Activated CD8-positive, alpha-beta memory T cell treated with anti-CD3 and anti-CD28 coated beads for 36 hours (primary cell): ENCODE measurements around the gene PON1. TPM values are rescaled to one million over a fixed set of nuclear protein-coding genes. Genes with fewer than 3 reads are reported as not detected.

Source experiments
- CTCF ChIA-PET: fragments of 350-600 bp; sonication (Branson Sonifier 250); formaldehyde crosslinking; loops from one replicate; lab custom pipeline; 2021; ENCODE audit warnings: antibody characterized with exemption; lab: Charles Lee
- POLR2A ChIA-PET: fragments of 350-600 bp; sonication (Branson Sonifier 250); formaldehyde crosslinking; loops from one replicate; lab custom pipeline; 2021; ENCODE audit warnings: antibody characterized with exemption; lab: Charles Lee
- total RNA-seq, 2 experiments: library from RNA; stranded (reverse); gene quantifications; one replicate each; pipeline ENCODE4 v1.2.3, GENCODE V29; 2021

PON1 gene
- total RNA-seq: not detected

DNA sequence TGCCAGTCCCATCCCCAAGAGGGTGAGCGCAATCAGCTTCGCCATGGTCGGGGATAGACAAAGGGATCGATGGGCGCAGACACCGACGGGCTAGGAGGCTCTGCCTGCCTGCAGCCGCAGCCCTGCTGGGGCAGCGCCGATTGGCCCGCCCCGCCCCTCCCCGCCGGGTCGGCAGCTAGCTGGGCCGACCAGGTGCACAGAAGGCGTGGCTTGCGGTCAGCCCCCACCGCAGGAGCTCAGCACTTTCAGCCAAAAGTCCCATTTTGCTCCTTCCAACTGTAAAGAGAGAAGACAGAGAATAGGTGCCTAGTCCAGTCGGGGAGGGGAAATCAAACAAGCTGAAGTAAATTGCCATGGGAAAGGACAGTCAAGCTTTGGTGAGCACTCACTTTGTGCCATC, at the start of gene PON1:
TSS of gene PON1 (minus strand) at position 102 of the 400 bp plus-strand sequence. CDS start at position 45, 57 bp downstream.
- POLR2A ChIA-PET: no interaction called here
- CTCF ChIA-PET: no interaction called here

DNA sequence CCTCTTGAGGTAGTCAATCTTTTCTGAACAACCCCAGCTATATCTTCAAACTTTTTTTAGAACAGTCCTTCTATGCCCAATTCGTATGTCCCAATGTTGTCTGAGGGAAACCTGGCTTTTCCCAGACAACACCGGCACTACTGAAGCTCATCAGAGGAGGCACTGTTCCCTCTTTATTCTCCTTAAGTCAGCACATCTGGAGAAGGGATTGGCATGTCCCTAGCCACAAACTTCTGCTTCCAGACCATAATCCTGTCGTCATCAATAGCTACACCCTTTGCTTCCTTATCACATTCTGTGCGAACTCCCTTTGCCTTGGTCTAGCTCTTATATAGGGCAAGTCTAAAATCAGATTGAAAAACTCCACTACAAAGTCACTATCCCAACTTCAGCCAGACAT, 49.0 kb upstream of the PON1 start:
- POLR2A ChIA-PET: no interaction called here
- CTCF ChIA-PET: no interaction called here

DNA sequence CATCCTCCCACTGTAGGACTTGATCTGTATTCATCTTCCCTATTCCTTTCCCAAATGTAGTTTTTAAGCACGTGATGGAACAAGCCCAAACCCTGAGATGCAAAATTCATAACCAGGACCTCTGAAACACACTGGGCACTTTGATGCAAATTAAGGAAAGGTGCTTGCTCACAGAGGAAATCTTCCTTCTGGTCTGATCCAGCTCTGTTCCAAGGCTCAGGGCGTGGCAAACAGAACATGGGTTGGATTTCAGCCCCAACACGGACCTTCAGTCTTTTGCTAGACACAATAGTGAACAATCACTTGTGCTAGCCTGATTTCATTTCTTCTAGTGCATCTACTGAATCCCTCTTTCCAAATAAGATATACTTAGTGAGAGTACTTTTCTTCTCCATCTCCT, 43.9 kb upstream of the PON1 start:
- ChIA-PET POLR2A (no interaction called here), CTCF (no interaction called here)

DNA sequence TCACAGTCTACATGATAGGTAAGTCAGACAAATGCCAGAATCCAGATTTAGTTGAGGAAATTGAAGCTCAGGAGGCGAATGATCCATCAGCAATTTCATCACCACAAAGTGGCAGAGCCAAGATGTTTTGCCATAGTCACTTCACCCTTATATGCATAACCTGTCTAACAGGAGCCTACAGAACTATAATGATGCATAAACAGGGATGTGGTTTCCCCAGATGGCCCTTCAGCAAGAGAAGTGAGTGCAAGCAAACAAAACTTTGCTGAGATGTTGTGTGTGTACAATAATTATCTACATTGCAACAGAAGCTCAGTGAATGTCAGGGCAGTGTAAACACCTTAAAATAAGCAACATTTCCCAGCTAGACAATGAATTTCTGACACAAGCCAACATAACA, 43.3 kb upstream of the PON1 start:
- ChIA-PET POLR2A (no interaction called here), CTCF (no interaction called here)

DNA sequence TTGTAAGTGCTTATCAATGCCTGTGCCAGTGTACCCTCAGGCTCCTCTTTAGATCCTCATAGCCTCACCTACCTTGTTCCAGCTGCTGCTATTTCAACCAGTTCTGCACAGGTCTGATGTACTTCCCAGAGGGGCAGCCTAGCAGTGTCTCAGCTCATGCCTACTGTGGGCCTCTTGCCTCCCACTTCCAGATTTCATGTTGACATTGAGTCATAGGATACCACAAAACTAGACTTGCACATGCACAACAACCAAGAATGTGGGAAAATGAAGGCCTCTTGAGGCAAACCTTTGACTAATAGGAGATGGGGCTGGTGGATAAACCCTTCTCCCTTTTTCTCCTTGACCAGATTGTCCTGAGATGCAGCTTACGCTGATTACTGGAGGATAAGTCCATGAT, 40.8 kb upstream of the PON1 start:
- POLR2A ChIA-PET: no interaction called here
- CTCF ChIA-PET: no interaction called here

DNA sequence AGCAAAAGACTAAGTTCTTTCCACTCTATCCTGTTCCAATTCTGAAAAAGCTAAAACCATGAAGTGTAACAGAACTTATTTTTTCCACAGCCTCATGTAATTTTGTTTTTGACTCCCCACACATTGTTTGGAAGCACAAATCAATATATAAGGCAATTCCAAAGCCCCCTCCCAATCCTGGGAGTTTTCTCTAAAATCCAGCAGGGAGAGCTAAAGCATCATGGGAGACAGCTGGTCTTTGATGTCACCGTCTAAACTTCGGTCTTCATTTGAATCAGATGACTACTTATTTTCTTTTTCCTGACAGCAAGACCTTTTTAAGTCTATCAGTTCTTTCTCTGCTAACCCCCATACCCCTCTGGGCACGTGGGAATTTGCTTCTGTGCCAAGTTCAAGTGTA, 33.3 kb upstream of the PON1 start:
- POLR2A ChIA-PET: no interaction called here
- CTCF ChIA-PET: no interaction called here

DNA sequence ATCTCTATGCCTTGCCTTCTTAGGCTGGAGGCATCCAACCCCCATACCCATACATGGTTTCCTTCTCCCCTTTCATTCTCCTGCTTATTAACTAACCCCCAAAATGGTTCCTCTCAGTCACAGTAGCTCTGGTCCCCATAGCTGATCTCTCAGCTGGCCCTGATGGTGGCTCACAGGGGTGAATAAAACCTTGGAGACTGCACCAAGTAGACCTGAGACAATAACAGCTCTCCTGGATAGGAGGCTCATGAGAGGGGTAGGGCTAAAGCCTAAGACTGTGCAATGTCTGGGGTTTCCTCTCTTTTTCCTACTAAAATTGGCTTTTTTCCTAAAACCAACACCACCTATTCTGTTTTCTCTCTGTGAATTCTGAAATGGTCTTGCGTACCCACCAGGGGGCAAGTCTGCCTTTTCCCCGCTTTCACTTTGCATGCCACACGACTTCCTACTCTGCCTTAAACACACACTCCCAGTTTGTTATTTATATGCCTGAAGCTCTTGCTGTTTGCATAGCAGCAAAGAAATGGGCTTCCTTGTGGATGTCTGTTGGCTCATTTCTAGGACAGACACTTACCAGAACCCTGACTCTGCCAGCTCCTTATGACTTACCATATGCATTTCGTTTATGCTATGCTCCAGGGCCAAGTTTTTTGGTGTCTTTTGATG, 18.4 kb upstream of the PON1 start:
- ChIA-PET CTCF (no interaction called here), POLR2A (no interaction called here)

DNA sequence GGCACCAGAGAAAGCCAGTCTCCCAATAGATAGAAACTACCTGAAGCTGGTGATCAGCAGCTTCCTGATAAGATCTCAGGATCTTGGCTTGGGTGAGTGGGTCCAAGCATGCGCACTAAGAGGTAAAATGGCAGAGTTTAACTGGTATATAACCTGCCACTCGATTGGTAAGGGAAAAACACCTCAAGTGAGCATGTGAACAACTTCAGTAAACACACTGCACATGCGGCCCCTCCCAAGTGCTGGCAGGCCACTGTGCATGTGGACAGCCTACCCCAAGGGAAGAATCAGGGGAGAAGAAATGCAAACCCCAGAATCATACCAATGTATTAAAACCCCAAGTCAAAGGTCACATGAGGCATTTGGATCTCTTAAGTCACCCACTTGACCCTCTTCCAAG, 17.7 kb upstream of the PON1 start:
- POLR2A ChIA-PET: no interaction called here
- CTCF ChIA-PET: no interaction called here

DNA sequence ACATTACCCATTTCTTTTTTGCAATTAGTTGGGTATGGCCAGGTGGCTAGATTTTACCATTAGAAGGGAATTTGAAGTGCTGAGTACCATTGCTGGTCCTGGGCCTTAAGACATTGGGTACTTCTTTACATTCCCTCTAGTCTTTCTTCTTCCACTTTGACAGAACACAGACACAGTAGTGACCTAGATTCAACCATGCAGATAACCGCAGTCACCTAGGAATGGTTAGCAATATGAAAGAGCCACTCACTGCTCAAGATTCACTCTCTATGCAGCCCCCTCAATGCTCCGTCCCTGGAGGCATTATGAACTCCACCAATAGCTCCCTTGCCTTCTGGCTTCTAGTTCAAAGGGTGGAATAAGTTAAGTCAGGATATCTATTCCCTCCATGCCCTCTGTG, 16.2 kb upstream of the PON1 start:
- ChIA-PET CTCF (no interaction called here), POLR2A (no interaction called here)

DNA sequence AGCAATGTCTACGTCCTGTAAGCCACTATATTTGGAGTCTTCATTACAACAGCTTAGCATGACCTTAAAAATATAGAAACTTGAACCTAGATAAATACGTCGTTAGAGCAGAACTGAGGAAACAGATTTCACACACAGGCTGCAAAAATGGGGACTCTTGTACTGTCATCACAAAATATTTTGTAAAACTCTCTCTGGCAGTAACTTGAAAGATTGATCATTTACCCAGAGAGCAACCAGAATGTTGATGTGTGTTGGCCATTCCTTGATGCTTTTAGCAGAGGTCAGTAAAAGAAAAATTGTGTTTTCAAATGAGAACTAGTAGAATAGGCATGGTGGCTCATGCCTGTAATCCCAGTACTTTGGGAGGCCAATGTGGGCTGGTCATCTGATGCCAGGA, 14.5 kb upstream of the PON1 start:
- ChIA-PET CTCF (no interaction called here), POLR2A (no interaction called here)

DNA sequence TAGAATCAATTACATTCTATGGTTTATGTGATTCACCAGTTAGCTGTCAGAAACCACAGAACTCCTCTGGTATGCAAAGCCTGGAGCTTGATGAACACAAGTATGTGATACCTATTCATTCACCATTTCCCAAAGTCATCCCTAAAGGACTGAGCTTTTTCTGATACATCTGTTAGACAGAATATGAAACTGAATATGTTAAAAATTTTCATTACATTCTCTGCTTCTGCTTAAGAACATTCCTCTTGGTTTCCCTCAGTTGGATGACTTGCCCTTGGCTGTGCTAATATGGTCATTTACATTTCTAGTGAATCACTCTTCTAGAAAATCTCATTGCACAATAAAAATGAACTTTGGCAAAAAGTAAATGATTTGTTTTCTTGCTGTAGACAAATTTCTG, 10.8 kb upstream of the PON1 start:
- ChIA-PET CTCF (no interaction called here), POLR2A (no interaction called here)

DNA sequence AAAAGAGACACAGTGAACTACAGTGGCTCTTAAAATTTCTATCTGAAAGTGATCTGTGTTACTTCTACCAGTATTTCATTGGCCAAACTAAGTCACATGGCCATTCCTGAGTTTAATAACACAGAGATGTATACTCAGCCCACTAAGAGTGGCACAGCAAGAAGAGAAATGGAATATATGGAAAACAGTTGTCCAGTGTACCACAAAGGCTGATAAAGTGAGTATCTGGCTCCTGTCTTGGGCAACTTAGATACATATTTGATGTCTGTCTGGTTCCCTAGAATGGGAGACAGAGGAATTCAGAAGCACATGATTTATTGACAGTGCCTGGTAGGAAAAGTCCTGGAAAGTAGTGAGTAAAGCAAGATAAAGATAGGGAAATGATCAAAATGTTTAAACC, 10.1 kb upstream of the PON1 start:
- ChIA-PET POLR2A (no interaction called here), CTCF (no interaction called here)

DNA sequence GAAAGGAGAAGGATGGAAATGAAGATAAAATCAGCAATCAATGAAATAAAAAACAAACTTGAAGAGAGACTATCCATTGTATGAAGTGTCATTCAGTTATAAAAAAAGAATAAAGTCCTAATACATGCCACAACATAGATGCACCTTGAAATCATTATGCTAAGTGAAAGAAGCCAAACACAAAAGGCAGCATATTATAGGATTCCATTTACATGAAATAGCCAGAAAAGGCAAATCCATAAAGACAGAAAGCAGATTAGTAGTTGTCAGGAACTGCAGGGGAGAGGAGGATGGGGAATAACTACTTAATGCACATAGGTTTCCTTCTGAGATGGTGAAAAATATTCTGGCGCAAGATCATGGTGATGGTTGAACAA, 6.6 kb upstream of the PON1 start:
- ChIA-PET CTCF (no interaction called here), POLR2A (no interaction called here)

DNA sequence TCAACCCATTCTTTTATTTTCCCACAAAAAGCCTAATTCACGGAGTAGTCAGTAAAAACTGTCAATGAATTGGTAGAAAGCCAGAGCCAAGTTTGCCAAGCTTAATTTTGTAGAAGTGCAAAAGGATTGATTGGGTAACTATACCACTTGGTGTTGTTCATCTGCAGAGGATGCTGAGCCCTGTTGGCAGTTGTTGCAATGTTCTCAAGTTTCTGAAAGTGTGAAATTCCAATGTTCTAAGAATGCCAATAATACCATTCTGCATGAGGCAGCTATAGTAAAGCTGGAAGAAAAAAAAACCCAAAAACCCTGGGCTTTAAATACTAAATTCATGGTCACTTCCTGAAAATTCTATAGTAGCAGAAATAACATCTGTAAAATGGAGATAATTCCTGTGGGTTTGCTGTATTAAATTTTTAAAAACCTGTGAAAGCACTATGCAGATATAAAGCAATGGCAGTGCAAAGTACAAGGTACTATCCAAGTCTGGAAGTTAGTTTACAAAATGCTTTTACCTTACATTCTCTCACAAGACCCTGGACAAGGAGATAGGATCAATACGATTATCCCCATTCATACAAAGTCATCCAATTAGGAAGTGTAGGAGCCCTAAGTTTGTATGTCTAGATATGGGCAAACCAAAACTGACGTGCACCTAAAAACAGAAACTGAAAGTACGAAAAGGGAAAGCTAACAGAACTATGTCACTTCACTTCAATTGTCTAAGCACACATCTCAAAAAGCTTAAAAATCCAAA, 6.0 kb upstream of the PON1 start:
- POLR2A ChIA-PET: no interaction called here
- CTCF ChIA-PET: no interaction called here

DNA sequence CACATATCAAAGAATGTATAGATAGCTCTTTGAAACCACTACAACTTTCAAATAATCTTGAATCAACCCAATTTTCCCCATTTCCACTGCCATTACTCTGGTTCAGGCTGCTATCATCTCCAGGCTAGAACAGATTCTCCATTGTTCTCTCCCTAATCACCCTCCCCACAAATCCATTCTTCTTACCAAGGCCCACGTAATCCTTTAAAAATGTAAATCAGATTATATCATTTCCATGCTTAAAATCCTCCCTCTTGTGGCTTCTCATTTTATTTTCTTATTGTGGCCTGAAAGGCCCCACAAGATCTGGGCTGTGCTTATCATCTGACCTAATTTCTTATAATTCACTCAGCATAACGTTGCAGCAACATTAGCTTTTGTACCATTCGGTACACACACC, 3.0 kb upstream of the PON1 start:
- ChIA-PET CTCF (no interaction called here), POLR2A (no interaction called here)

DNA sequence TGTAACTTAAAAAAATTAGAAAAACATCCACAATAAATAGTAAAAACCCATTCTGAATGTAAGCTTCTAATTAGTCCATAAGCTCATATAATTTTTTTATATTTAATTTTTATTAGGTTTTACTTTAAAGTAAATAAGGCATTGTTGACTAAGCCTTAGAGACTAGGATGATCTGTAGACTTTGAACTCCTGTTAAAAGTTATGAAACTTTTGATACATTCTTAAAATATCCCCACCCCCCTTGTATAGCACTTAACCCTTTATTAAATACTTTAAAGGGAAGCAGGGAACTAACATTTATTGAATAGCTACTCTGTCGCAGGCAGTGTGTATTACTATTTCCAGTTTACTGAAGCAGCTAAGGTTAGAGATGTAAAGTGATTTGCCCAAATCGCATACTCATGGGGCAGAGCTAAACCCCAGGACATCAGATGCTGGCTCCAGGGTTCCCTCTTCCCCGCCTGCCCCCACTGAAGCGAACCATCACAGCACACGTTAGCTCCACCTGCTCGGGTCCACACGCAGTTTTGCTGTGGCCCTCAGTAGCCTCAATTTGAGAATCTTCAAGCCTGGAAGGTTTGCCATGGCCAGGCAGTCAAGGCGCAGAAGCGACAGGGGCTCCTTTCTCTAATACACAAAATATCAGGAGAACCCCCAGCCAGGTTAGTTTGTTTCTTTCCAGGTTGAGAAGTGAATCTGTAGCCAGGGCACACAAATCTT, 762 bp downstream of the PON1 start:
- CTCF ChIA-PET: no interaction called here
- POLR2A ChIA-PET: no interaction called here

DNA sequence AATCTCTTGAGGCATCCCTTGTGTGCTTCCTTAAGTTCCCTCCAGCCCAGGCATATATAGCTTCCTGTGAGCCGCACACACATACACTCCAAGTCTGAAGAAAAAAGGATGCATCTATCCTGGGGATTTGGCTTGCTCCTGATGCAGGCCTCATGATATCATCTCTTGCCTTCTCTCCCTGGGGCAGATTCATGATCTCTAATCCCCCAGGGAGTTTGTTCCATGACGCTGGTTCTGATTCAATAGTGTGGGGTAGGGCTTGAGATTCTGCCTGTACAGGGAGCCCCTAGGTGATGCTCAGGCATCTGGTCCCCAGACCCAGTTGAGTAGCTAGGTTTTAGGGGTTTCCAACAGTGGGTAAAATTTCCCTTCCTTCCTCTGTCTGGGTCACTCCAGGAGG, 1.5 kb downstream of the PON1 start:
- ChIA-PET CTCF (no interaction called here), POLR2A (no interaction called here)

DNA sequence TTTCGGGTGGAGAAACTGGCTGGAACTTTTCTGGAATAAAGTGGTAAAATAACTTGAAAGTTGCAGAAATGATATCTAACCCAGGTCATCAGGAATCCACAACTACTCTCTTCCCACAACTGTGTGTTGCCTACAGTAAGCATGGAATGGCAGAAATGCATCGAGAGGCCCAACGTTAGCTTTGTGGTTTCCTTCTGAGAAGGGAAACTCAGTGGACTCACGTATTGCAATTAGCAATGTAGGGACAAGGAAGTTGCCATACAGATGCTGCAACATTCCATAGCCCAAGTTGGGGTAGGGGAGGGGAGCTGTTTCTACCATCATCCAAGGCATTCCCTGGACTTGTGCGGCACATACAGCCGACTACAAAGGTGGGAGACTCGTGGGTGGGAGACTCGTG, 1.9 kb downstream of the PON1 start:
- CTCF ChIA-PET: no interaction called here
- POLR2A ChIA-PET: no interaction called here

DNA sequence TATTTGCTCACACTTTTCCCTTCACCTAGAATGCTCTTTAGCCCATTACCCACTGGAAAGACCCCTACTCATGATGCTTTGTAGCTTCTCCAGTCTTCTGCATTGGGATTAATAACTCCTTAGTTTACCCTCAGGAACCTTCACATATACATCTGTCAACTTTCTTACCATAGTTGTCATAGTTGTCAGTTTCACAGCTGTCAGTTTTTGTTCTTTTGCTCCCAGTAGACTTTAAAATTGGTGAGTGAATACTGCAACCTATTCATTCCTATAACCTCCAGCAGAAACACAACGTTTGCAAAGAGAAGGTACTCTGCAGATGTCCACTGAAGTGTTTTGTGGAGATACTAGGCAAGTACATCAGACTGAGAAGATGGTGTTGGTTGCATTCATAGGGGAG, 2.6 kb downstream of the PON1 start:
- ChIA-PET POLR2A (no interaction called here), CTCF (no interaction called here)

DNA sequence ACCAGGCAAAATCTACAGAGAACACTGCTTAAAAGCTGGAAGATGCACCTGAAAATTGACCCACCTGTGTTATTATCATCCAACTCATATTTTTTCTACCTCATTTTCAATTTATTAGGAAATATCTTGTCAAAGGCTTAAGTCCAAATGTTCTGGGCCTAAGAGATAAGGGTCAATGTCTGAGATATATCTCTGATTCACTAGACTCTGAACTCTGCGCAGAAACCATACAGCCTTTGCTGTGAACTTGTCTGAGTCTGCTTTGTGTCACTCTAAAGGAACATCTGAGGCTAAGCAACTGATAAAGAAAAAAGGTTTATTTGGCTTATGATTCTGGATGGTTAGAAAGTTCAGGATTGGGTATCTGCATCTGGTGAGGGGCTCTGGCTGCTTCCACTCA, 3.7 kb downstream of the PON1 start:
- ChIA-PET POLR2A (no interaction called here), CTCF (no interaction called here)

DNA sequence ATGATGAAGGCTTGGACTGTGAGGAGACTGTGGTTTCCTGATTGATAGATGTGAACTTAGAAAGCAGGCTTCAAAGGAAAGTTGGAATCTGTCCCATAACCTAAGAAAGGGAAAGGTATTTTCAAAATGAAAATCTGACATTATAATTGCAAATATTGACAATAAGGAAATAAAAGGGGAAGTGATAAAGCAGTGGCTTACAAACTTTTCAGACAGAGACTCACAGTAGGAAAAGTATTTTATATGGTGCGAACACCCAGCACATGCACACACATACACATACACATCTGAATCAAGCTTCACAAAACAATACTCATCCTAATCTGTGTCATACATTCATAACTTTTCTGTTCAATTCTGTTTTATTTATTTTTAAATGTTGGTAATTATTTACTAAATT, 4.8 kb downstream of the PON1 start:
- CTCF ChIA-PET: no interaction called here

More for the DNA sequence above, 4.8 kb downstream of the PON1 start:
- POLR2A ChIA-PET: no interaction called here
